Measurements from ENCODE around the gene ATL3.
A peak's percentile ranks its signal among the peaks of the same experiment; 100 is the strongest.
"Not testable (repeated sequence)": the region's sequence is repeated elsewhere in the genome, so short reads cannot be mapped to it uniquely, and the experiment has no call there.

ATL3 gene, protein sequence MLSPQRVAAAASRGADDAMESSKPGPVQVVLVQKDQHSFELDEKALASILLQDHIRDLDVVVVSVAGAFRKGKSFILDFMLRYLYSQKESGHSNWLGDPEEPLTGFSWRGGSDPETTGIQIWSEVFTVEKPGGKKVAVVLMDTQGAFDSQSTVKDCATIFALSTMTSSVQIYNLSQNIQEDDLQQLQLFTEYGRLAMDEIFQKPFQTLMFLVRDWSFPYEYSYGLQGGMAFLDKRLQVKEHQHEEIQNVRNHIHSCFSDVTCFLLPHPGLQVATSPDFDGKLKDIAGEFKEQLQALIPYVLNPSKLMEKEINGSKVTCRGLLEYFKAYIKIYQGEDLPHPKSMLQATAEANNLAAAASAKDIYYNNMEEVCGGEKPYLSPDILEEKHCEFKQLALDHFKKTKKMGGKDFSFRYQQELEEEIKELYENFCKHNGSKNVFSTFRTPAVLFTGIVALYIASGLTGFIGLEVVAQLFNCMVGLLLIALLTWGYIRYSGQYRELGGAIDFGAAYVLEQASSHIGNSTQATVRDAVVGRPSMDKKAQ

GRCh38 chr11:63671322-63672155 lies at the start of gene ATL3:
Gene ATL3 (minus strand): TSS chr11:63671376. CDS start chr11:63671335, 41 bp downstream.
- DNase-seq, result peak; percentile 94

GRCh38 chr11:63720611-63721010 lies 49.4 kb upstream of the ATL3 start:
- no peak for DNase-seq

DNA sequence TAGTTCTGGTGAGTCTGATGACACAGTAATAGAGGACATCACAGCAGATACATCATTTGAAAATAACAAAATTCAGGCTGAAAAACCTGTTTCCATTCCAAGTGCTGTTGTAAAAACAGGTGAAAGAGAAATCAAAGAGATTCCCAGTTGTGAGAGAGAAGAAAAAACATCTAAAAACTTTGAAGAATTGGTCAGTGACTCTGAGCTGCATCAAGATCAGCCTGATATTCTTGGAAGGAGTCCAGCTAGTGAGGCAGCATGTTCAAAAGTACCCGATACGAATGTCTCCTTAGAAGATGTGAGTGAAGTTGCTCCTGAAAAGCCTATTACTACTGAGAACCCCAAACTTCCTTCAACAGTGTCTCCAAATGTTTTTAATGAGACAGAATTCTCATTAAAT lies 48.8 kb upstream of the ATL3 start:
- DNase-seq, result no peak

GRCh38 chr11:63719001-63719400 lies 47.8 kb upstream of the ATL3 start:
- DNase-seq, result no peak

- DNase-seq, result no peak
These were observed 44.9 kb upstream of the ATL3 start for GRCh38 chr11:63716046-63716445.

DNA sequence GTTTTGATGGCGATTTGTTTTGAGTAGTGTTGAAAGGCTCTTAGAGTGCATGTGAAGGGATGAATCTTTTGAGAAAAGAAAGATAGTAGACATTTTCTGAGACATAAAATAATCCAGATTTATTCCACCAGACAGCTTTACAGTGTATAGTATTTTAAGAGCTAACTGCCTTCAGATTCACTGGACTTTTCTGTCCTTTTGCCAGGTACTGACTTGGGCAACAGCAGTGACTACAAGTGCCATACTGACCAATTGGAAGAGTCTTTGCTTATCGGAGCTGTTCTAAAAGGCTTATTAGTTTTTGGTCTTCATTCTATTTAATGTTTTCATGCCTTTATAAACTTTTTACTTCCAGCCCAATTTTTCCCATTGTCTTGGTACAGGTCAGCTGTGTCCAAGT lies 42.6 kb upstream of the ATL3 start:
- no peak for DNase-seq

DNA sequence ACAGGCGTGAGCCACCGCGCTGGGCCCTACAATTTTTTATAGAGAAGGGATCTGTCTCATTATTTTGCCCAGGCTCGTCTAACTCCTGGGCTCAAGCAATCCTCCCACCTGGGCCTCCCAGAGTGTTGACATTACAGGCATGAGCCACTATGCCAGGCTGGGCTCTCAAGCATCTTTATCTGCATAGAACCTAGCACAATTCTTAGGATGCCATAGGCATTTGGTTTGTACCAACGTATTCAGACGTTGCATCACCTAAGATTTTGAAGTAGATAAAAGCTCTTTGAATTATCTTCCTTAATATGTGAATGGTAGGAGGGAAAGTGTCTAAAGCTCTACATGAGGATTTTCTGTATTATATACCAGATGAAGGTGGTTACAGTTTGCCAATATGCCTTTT lies 40.7 kb upstream of the ATL3 start:
- no peak for DNase-seq

DNA sequence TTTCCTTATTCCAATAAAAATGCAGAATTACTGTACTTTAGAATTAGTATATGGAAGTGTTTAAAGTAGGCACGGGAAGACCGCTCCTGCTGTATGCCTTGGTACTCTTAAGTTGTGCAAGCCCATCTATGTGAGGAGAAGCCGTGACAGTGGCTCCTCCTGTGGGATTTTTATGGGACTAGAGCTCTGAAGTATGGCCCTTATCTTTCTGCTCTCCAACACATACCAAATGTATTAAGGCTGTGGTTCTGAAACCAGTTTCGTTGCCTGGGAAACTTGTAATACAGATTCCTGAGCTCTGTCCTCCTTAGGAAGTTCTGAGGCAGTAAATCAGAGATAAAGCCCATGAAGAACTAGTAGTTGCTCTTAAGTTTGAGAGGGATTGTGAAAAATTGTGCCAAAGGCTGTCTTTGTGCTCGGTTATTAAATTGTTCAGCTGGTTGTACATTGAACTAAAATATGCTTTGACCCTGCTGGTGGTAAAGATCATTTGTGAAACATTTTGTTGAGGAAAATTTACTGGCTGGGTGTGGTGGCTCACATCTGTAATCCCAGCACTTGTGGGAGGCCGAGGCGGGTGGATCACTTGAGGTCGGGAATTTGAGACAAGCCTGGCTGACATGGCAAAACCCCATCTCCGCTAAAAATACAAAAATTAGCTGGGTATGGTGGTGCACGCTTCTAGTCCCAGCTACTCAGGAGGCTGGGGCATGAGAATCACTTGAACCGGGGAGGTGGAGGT lies 39.5 kb upstream of the ATL3 start:
- DNase-seq, result no peak

GRCh38 chr11:63709336-63709884 lies 38.2 kb upstream of the ATL3 start:
- DNase-seq, result no peak

DNA sequence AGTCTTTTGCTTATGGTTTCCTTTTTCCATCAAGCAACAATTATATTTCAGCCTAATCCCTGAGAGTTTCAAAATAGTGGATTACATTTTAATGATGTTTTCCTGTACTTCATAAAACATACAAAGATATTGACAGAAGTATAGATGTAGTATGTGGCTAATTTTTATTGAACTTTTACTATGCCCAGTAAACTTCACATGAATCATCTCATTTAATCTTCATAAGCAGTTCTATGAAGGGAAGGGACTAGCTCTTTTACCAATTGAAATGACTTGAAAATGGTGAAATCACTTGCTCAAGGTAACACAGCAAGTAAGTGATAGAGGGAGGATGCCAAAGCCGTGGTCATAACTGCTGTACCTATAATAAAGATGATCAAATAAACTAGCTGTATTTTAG lies 37.6 kb upstream of the ATL3 start:
- no peak for DNase-seq

DNA sequence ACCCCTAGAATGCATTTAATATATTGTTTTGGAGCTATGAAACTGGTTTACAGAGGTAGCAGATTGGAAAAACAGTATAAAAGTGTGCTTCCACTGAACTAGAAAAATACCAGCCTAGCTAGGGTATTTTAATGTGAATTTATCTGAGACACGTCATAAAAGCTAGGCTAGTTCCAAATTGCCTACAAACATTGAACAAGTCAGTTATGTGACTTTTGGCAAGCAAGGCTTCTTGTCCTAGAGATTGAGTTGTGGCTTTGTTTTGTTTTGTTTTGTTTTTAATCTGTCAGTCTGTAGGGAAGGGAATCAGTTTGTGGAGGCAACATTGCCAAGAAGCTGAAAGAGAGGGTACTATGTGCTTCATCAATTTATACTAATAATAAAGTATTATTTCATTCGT lies 34.4 kb upstream of the ATL3 start:
- DNase-seq, result no peak

DNA sequence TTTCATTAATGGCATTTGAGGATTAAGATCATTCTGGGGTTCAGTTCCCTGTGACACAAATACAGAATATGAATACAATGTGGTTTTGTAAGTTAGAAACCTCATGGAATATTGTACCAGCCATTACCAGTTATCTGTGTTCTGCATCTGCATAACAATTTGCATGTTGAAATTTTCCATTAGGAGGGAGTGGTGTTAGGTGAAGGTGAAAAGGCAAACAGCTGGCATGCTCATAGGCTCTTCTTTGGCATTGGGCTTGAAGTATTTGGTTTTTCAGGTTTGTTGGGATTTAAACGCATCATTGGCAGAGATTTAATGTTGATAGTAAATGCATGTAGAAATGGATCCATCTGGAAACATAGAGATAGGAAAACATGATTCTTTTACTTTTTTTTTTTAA lies 28.7 kb upstream of the ATL3 start:
- DNase-seq, result no peak

DNA sequence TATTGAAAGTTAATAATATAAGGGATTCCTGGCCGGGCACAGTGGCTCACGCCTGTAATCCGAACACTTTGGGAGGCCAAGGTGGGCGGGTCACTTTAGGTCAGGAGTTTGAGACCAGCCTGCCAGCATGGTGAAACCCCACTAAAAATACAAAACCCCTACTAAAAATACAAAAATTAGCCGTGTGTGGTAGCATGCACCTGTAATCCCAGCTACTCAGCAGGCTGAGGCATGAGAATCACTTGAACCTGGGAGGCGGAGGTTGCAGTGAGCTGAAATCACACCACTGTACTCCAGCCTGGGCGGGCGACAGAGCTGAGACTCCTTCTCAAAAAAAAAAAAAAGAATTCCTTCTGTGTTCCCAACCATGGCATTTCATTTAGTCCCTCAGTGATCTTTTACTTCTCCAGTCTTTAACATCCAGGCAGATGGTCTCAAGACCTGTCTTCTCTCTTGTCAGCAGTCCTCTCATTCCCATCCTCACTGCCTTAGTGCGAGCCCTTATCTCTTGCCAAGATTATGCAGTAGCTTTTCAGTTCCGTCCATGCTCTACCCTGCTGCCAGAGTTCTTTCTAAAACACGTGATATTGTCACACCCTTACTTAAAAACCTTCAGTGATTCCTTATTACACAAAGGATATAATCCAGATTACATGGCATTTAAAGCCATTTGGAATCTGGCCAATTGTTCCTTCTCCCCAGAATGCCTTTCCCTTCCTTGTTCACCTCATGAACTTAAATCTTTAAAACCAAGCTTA lies 28.0 kb upstream of the ATL3 start:
- DNase-seq, result no peak

DNA sequence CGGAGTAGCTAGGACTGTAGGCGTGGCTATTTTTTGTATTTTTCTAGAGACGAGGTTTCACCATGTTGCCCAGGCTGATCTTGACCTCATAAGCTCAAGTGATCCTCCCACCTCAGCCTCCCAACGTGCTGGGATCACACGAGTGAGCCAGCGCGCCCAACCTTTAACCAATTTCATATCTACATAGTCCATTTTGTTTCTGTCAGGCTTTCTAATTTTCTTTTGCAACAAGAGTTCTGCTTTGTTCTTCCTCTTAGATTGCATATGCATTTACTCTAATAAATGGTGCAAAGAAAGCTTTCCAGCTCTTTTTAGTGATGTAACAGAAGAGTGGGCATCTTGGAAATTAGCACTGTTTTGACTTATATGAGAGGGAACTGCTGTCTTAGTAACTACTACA lies 23.4 kb upstream of the ATL3 start:
- DNase-seq, result no peak

GRCh38 chr11:63687845-63688244 lies 16.7 kb upstream of the ATL3 start:
- DNase-seq, result no peak

DNA sequence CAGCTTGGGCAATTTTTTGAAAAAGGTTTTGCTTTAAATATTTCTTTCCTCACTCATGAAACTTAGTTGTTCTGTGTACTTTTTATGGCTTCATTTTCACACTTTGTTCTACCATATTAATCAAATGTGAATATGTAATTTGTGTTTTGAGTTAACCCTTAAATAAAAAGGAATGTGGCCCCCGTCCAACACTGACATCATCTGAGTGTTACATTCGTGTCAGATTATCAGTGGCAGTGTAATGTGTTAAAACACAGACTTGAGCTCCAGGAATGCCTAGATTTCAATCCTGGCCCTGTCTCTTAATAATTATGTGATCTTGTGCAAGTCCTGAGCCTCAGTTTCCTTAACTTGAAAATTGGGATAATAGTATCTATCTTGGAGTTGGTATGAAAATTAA lies 15.8 kb upstream of the ATL3 start:
- DNase-seq, result no peak

- DNase-seq, result not testable (repeated sequence)
These were observed 14.1 kb upstream of the ATL3 start for GRCh38 chr11:63685158-63685721.

DNA sequence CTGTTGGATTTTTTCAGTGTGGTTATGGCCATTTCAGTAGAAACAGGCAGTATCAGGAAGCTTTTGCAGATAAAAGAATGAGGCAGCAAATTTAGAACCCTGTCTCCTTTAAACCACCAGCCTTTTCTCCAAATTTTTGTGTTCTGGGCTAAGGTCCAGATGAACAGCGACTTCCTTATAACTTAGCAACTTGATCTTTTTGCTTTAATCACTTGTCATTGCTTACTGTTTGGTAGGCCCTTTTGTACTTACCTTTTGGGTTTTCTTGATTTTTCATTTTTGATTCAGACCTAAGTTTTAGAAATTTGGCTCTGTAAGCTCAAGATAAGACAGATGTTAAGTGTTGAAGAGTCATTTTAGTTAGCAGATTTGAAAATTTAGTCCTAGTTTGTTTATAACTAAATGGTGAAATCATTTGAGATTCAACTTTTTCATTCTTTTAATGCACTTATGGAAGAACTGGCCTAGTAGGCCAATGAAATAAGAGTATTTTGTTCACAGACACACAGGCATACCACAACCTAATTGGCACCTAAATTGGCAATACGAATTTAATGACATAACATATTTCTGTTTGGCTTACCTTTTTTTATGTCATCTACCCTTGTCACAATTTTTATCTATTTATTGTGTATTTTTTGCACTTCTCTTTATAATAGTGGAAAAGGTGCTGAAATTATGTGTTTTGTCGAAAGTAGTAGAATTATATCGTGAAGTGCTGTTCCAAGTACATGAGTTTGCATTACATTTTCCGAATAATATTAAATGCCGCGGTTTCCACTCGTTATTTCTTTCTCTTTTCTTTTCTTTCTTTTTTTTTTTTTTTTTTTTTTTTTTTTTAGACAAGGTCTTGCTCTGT lies 12.2 kb upstream of the ATL3 start:
- no peak for DNase-seq

GRCh38 chr11:63682066-63683021 lies 11.2 kb upstream of the ATL3 start:
- no peak for DNase-seq

Data from NCI-H510A (cell line).